ENCODE results near the gene DOCK4.

- TF ChIP-seq, protein P1, sequence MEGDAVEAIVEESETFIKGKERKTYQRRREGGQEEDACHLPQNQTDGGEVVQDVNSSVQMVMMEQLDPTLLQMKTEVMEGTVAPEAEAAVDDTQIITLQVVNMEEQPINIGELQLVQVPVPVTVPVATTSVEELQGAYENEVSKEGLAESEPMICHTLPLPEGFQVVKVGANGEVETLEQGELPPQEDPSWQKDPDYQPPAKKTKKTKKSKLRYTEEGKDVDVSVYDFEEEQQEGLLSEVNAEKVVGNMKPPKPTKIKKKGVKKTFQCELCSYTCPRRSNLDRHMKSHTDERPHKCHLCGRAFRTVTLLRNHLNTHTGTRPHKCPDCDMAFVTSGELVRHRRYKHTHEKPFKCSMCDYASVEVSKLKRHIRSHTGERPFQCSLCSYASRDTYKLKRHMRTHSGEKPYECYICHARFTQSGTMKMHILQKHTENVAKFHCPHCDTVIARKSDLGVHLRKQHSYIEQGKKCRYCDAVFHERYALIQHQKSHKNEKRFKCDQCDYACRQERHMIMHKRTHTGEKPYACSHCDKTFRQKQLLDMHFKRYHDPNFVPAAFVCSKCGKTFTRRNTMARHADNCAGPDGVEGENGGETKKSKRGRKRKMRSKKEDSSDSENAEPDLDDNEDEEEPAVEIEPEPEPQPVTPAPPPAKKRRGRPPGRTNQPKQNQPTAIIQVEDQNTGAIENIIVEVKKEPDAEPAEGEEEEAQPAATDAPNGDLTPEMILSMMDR (IDR thresholded peaks at IDR 0.05) = no peak
- no peak for TF ChIP-seq POLR2A (IDR thresholded peaks at IDR 0.05)
- TF ChIP-seq POLR2AphosphoS5 (IDR thresholded peaks at IDR 0.05) = no peak
- TF ChIP-seq EP300 (IDR thresholded peaks at IDR 0.05) = no peak
These were observed 425.7 kb downstream of the DOCK4 start for GRCh38 chr7:111780527-111780926.
